Keratinocyte (primary cell): ENCODE measurements around the gene ADAD2.

ENCODE experiments used
- CTCF ChIP-seq, 3 experiments: IDR thresholded peaks in 1 of 3; conservative IDR thresholded peaks in 1 of 3; optimal IDR thresholded peaks in 1 of 3; 2 replicates in 2 of 3; 3 replicates in 1 of 3; pipeline versions ENCODE3 to v1.5.1; 2011; ENCODE audit warnings: low read length in 3 of 3, mild to moderate bottlenecking in 3 of 3, moderate library complexity in 2 of 3, control low read depth in 1 of 3, inconsistent platforms in 1 of 3; ENCODE audit not compliant: insufficient read depth in 2 of 3; ENCODE audit errors: extremely low read depth in 1 of 3
- EZH2 ChIP-seq: IDR thresholded peaks from one replicate; pipeline ENCODE4 v1.6.1; 2012; ENCODE audit warnings: inconsistent platforms, mild to moderate bottlenecking, low read length, moderate library complexity

DNA sequence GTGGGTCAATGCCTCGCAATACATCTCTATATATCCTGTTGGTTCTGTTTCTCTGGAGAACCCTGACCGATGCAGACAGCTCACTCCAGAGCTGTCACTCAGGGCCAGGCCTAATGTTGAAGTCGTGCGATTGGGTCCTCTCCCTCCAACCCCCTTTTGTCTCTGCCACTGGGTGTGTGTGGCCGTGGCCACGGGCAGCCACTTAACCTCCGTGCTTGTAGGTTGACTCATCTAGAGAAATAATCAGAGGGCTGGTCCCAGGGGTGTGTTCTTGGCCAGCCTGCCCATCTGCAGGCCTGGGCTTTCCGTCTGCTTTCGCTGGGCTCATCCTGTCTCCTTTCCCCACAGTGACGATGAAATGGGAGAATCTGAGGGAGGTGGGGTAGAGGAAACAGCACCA is 7.4 kb downstream of the ADAD2 start:
- no peak for TF ChIP-seq CTCF (optimal IDR thresholded peaks at IDR 0.05 in 1 of 3, IDR thresholded peaks at IDR 0.05 in 1 of 3, conservative IDR thresholded peaks at IDR 0.05 in 1 of 3; ENCODE audit: extremely low read depth in 1 of 3, insufficient read depth in 2 of 3, low read length in 3 of 3)
- TF ChIP-seq EZH2 = no peak
